Duodenal mucosa (tissue), 2 donors: Measurements from ENCODE around the gene STARD7.
"Not testable (repeated sequence)": the region's sequence is repeated elsewhere in the genome, so short reads cannot be mapped to it uniquely, and the experiment has no call there.

Experiments used
- H3K27ac ChIP-seq: one replicate; pipeline ENCODE4 v1.7.0; 2013; ENCODE audit warnings: low read depth, low read length
- H3K27me3 ChIP-seq, 2 donors: one replicate each; pipeline ENCODE4 v1.7.0; 2013; ENCODE audit warnings: low read length in 2 of 2, control low read depth in 1 of 2; ENCODE audit not compliant: insufficient read depth in 2 of 2, control insufficient read depth in 1 of 2
- H3K36me3 ChIP-seq, 2 donors: one replicate each; pipeline ENCODE4 v1.7.0; 2013; ENCODE audit warnings: low read length in 2 of 2, control low read depth in 1 of 2; ENCODE audit not compliant: insufficient read depth in 2 of 2, control insufficient read depth in 1 of 2
- H3K4me1 ChIP-seq, 2 donors: one replicate each; pipeline ENCODE4 v1.7.0; 2013; ENCODE audit warnings: low read length in 2 of 2, control low read depth in 1 of 2; ENCODE audit not compliant: insufficient read depth in 2 of 2, control insufficient read depth in 1 of 2
- H3K4me3 ChIP-seq, 2 donors: one replicate each; pipeline ENCODE4 v1.7.0; 2013; ENCODE audit warnings: low read length in 2 of 2, low read depth in 1 of 2
- H3K9ac ChIP-seq, 2 donors: one replicate each; pipeline ENCODE4 v1.7.0; 2013; ENCODE audit warnings: low read length in 2 of 2, low read depth in 1 of 2
- H3K9me3 ChIP-seq, 2 donors: one replicate each; pipeline ENCODE4 v1.7.0; 2013; ENCODE audit warnings: low read length in 2 of 2, control low read depth in 1 of 2; ENCODE audit not compliant: control insufficient read depth in 1 of 2

Gene STARD7

GRCh38 chr2:96170626-96171025, 38.0 kb downstream of the STARD7 start:
- no peaks in the 10 kb centered on the region for H3K36me3 ChIP-seq
- H3K4me1 ChIP-seq: no peaks in the 10 kb centered on the region
- peaks cover 0 to 2% of the 10 kb centered on the region in 2 donors for H3K9me3 ChIP-seq
- no peaks in the 10 kb centered on the region for H3K27me3 ChIP-seq
- no peak overlapping the region for H3K4me3 ChIP-seq
- no peak overlapping the region for H3K27ac ChIP-seq
- no peak overlapping the region for H3K9ac ChIP-seq

- Histone ChIP-seq H3K4me1 (no peaks in the 10 kb centered on the region), H3K9ac (no peak overlapping the region), H3K27me3 (no peaks in the 10 kb centered on the region), H3K4me3 (no peak overlapping the region), H3K27ac (no peak overlapping the region), H3K36me3 (no peaks in the 10 kb centered on the region), H3K9me3 (peaks cover 0 to 2% of the 10 kb centered on the region in 2 donors)
These were observed 38.6 kb downstream of the STARD7 start for GRCh38 chr2:96169868-96170507.

- H3K4me3 ChIP-seq: no peak overlapping the region
- no peak overlapping the region for H3K27ac ChIP-seq
- no peak overlapping the region for H3K9ac ChIP-seq
- H3K27me3 ChIP-seq: no peaks in the 10 kb centered on the region
- H3K9me3 ChIP-seq: peaks cover 0 to 2% of the 10 kb centered on the region in 2 donors
- H3K36me3 ChIP-seq: no peaks in the 10 kb centered on the region
- peaks cover 0 to 5% of the 10 kb centered on the region in 2 donors for H3K4me1 ChIP-seq
These were observed 41.1 kb downstream of the STARD7 start for GRCh38 chr2:96167407-96168013.

GRCh38 chr2:96164459-96165184, 44.0 kb downstream of the STARD7 start:
- Histone ChIP-seq H3K9ac (peak overlapping the region in 1 of 2 donors; percentile 7), H3K9me3 (no peaks in the 10 kb centered on the region), H3K4me3 (no peak overlapping the region), H3K36me3 (no peaks in the 10 kb centered on the region), H3K27me3 (no peaks in the 10 kb centered on the region), H3K4me1 (peaks cover 5 to 7% of the 10 kb centered on the region in 2 donors), H3K27ac (no peak overlapping the region)

GRCh38 chr2:96163768-96164429, 44.7 kb downstream of the STARD7 start:
- no peak overlapping the region for H3K27ac ChIP-seq
- no peaks in the 10 kb centered on the region for H3K36me3 ChIP-seq
- H3K4me1 ChIP-seq: peaks cover 5 to 7% of the 10 kb centered on the region in 2 donors
- no peaks in the 10 kb centered on the region for H3K9me3 ChIP-seq
- H3K9ac ChIP-seq: no peak overlapping the region
- H3K27me3 ChIP-seq: no peaks in the 10 kb centered on the region
- H3K4me3 ChIP-seq: no peak overlapping the region

GRCh38 chr2:96163415-96163767, 45.2 kb downstream of the STARD7 start:
- no peaks in the 10 kb centered on the region for H3K36me3 ChIP-seq
- peaks cover 5 to 7% of the 10 kb centered on the region in 2 donors for H3K4me1 ChIP-seq
- H3K27me3 ChIP-seq: no peaks in the 10 kb centered on the region
- no peak overlapping the region for H3K27ac ChIP-seq
- no peak overlapping the region for H3K9ac ChIP-seq
- no peak overlapping the region for H3K4me3 ChIP-seq
- H3K9me3 ChIP-seq: no peaks in the 10 kb centered on the region

GRCh38 chr2:96161898-96162297, 46.7 kb downstream of the STARD7 start:
- Histone ChIP-seq H3K27ac (no peak overlapping the region), H3K27me3 (no peaks in the 10 kb centered on the region)

GRCh38 chr2:96160366-96160765, 48.3 kb downstream of the STARD7 start:
- H3K9ac ChIP-seq, H3K27me3 ChIP-seq, H3K4me1 ChIP-seq, H3K36me3 ChIP-seq, H3K4me3 ChIP-seq, H3K27ac ChIP-seq, H3K9me3 ChIP-seq: not testable (repeated sequence)

More at GRCh38 chr2:96161898-96162297, 46.7 kb downstream of the STARD7 start:
- peaks cover 7 to 10% of the 10 kb centered on the region in 2 donors for H3K4me1 ChIP-seq
- no peak overlapping the region for H3K9ac ChIP-seq
- no peak overlapping the region for H3K4me3 ChIP-seq
- H3K9me3 ChIP-seq: no peaks in the 10 kb centered on the region
- no peaks in the 10 kb centered on the region for H3K36me3 ChIP-seq

- peaks cover 6 to 7% of the 10 kb centered on the region in 2 donors for H3K4me1 ChIP-seq
- no peaks in the 10 kb centered on the region for H3K36me3 ChIP-seq
- H3K9ac ChIP-seq: no peak overlapping the region
- no peak overlapping the region for H3K27ac ChIP-seq
- no peak overlapping the region for H3K4me3 ChIP-seq
- H3K9me3 ChIP-seq: no peaks in the 10 kb centered on the region
- no peaks in the 10 kb centered on the region for H3K27me3 ChIP-seq
These were observed 49.4 kb downstream of the STARD7 start for GRCh38 chr2:96159084-96159830.
